Peyer's patch (tissue), 4 donors: Measurements from ENCODE around the gene SLAMF9. TPM values are rescaled to one million over a fixed set of nuclear protein-coding genes. Genes with fewer than 3 reads are reported as not detected.

Experiments used
- DNase-seq, 3 donors: peaks; one replicate each; pipeline ENCODE4 v3.0.0-alpha.2; 2017 to 2019
- H3K27ac ChIP-seq, 4 donors: fragments of 200-600 bp; sonication (generic); one replicate each; pipeline ENCODE4 v1.5.1; 2016 to 2019
- H3K27me3 ChIP-seq, 2 donors: fragments of 200-600 bp; sonication (generic); one replicate each; pipeline ENCODE4 v1.5.1; 2019
- H3K36me3 ChIP-seq, 3 donors: fragments of 200-600 bp; sonication (generic); one replicate each; pipeline ENCODE4 v1.5.1; 2016 to 2019
- H3K4me1 ChIP-seq, 4 donors: fragments of 200-600 bp; sonication (generic); one replicate each; pipeline ENCODE4 v1.5.1; 2016 to 2019
- H3K4me3 ChIP-seq, 4 donors: fragments of 200-600 bp; sonication (generic); 1 replicate in 3 of 4; 2 replicates in 1 of 4; pipeline ENCODE4 v1.5.1; 2016 to 2019; ENCODE audit warnings: mild to moderate bottlenecking in 1 of 4
- H3K9me3 ChIP-seq, 4 donors: fragments of 200-600 bp; sonication (generic); one replicate each; pipeline ENCODE4 v1.5.1; 2016 to 2019; ENCODE audit warnings: mild to moderate bottlenecking in 1 of 4
- CTCF ChIP-seq, 6 experiments: fragments of 450-650 bp in 4 of 6; fragments of 200-600 bp in 2 of 6; sonication (generic) in 1 of 6; IDR thresholded peaks; one replicate each; pipeline ENCODE4 v1.5.1; 2017 to 2019; ENCODE audit warnings: antibody characterized with exemption in 6 of 6, mild to moderate bottlenecking in 3 of 6, moderate library complexity in 1 of 6
- POLR2A ChIP-seq, 2 donors: fragments of 450-650 bp; IDR thresholded peaks; one replicate each; pipeline ENCODE4 v1.5.1; 2017; ENCODE audit warnings: antibody characterized with exemption in 2 of 2, mild to moderate bottlenecking in 2 of 2, moderate library complexity in 2 of 2
- total RNA-seq, 4 donors: library from RNA; depleted of rRNA; stranded (reverse); fragments of >200 nt; gene quantifications; one replicate each; pipeline ENCODE4 v1.1.0, GENCODE V29; 2016

SLAMF9 gene
- total RNA-seq, 4 donors from 2014 or later = not detected

DNA sequence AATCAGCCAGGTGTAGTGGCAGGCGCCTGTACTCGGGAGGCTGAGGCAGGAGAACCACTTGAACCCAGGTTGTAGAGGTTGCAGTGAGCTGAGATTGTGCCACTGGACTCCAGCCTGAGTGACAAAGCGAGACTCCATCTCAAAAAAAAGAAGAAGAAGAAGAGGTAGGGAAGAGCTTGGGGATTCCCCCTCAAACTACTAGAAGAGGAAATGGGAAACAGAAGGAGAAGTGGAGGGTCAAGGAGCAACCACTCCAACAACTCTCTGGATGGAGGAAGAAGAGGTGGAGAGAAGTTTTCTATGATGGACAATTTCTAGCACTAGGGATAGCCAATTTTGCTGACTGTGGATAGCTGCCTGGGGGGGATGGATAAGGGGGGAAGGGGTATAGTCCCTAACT lies 14.9 kb upstream of the SLAMF9 start:
- Histone ChIP-seq H3K27ac (peak overlapping the region in 2 of 4 donors; percentile 73 to 79), H3K4me3 (no peak overlapping the region)

DNA sequence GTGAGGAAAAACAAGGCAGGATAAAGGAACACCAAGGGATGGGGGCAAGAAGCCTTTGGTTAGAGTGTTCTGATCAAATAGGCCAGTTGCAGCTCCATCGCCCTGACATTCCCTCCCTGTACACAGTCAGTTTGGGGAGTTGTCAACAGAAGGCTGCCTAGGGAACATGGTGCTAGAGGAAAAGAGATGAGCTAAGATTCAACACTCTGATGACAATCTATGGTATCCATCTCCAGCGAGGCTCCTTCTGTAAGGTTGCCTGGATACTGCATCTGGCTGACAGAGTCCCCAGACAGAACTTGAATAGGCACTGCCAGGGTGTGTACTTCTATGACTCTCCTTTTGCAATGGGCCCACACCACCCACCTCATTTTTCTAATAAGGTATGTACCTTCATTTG lies 11.2 kb upstream of the SLAMF9 start:
- peak overlapping the region in 1 of 4 donors; percentile 21 for H3K4me3 ChIP-seq
- H3K36me3 ChIP-seq = no peaks in the 10 kb centered on the region
- H3K9me3 ChIP-seq = no peaks in the 10 kb centered on the region
- no peak overlapping the region for H3K27ac ChIP-seq
- H3K27me3 ChIP-seq = no peaks in the 10 kb centered on the region
- H3K4me1 ChIP-seq = peaks cover 0 to 22% (median 0%) of the 10 kb centered on the region in 4 donors
- TF ChIP-seq CTCF (IDR thresholded peaks at IDR 0.05) (no peak), POLR2A (IDR thresholded peaks at IDR 0.05) (no peak)
- no peak for DNase-seq

More for the DNA sequence above, 14.9 kb upstream of the SLAMF9 start:
- peaks cover 0 to 28% (median 0%) of the 10 kb centered on the region in 4 donors for H3K4me1 ChIP-seq
- H3K9me3 ChIP-seq = no peaks in the 10 kb centered on the region
- TF ChIP-seq POLR2A (IDR thresholded peaks at IDR 0.05) (no peak), CTCF (IDR thresholded peaks at IDR 0.05) (no peak)
- no peaks in the 10 kb centered on the region for H3K27me3 ChIP-seq
- no peak for DNase-seq
- H3K36me3 ChIP-seq = no peaks in the 10 kb centered on the region

DNA sequence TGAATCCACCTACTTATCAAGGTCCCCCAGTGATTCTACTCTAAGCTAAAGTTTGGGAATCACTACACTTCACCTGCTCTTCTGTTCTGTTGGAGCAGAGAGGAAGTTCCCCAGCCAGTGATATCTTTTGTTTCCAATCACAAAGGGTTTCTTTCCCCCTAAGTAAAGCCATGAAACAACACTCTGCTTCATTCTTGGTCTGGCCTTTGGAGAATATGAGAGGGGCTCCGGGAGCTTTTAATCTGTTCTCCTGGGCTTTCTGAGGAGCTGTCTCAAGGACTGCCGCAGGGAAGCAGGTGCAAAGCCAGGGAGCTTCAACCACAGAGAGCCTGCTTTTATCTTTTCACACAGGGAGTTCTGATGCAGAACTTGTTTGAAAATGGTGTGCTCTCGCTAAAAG lies 10.1 kb upstream of the SLAMF9 start:
- peak overlapping the region in 2 of 4 donors; percentile 29 to 49 for H3K4me3 ChIP-seq

DNA sequence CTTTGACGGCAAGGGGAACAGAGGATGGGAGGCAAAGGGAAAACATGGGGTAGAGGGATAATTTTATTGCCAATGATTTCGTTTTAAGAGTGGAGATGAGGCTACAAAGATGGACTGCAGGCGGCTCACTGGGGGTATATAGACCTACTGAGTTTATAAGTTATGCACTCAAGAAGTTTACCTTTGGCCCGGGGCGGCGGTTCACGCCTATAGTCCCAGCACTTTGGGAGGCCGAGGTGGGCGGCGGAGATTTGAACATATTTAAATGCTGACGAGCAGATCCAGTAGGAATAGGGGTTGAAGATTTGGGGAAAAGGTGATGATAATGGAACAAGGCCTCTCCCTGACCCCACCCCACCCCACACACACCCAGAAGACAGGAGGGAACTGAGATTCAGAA lies 8.1 kb upstream of the SLAMF9 start:
- TF ChIP-seq CTCF (IDR thresholded peaks at IDR 0.05) = no peak
- TF ChIP-seq POLR2A (IDR thresholded peaks at IDR 0.05) = no peak
- Histone ChIP-seq H3K9me3 (no peaks in the 10 kb centered on the region), H3K36me3 (no peaks in the 10 kb centered on the region), H3K4me3 (peak overlapping the region in 3 of 4 donors; percentile 2 to 52 (median 49)), H3K27me3 (no peaks in the 10 kb centered on the region), H3K27ac (peak overlapping the region in 3 of 4 donors; percentile 59 to 83 (median 72)), H3K4me1 (peaks cover 0 to 8% (median 0%) of the 10 kb centered on the region in 4 donors)
- no peak for DNase-seq

More for the DNA sequence above, 10.1 kb upstream of the SLAMF9 start:
- peaks cover 0 to 11% (median 0%) of the 10 kb centered on the region in 4 donors for H3K4me1 ChIP-seq
- no peaks in the 10 kb centered on the region for H3K36me3 ChIP-seq
- no peaks in the 10 kb centered on the region for H3K27me3 ChIP-seq
- no peaks in the 10 kb centered on the region for H3K9me3 ChIP-seq
- no peak overlapping the region for H3K27ac ChIP-seq
- no peak for DNase-seq
- TF ChIP-seq CTCF (IDR thresholded peaks at IDR 0.05) (no peak), POLR2A (IDR thresholded peaks at IDR 0.05) (no peak)

DNA sequence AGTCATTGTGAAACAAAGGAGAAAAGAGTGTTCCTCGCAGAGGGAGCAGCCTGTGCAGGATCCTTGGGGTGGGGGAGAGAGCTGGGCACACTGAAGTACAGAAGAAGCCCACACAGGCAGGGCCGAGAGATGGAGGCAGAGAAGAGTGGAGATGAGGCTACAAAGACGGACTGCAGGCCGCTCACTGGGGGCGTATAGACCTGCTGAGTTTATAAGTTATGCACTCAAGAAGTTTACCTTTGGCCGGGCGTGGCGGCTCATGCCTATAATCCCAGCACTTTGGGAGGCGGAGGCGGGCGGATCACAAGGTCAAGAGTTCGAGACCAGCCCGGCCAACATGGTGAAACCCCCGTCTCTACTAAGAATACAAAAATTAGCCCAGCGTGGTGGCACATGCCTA lies 7.6 kb upstream of the SLAMF9 start:
- H3K4me1 ChIP-seq = peaks cover 0 to 8% (median 0%) of the 10 kb centered on the region in 4 donors
- TF ChIP-seq POLR2A (IDR thresholded peaks at IDR 0.05) (peak; percentile 44 to 67), CTCF (IDR thresholded peaks at IDR 0.05) (no peak)
- peak overlapping the region in 3 of 4 donors; percentile 59 to 83 (median 72) for H3K27ac ChIP-seq
- H3K9me3 ChIP-seq = no peaks in the 10 kb centered on the region
- H3K36me3 ChIP-seq = no peaks in the 10 kb centered on the region
- H3K4me3 ChIP-seq = peak overlapping the region in 3 of 4 donors; percentile 2 to 52 (median 49)
- H3K27me3 ChIP-seq = no peaks in the 10 kb centered on the region
- DNase-seq = peak in 2 of 3 donors; percentile 82 to 87
